Right ventricle myocardium superior (tissue), 1 donor: ENCODE measurements around the gene E2F7. TPM values are rescaled to one million over a fixed set of nuclear protein-coding genes. Genes with fewer than 3 reads are reported as not detected.

Experiments used
- ATAC-seq: fragments of 200-7000 bp; cut with Tn5 transposase; one replicate; pipeline ENCODE4 v1.9.1; 2020; ENCODE audit warnings: mild to moderate bottlenecking; ENCODE audit not compliant: poor library complexity
- DNase-seq: peaks from one replicate; pipeline ENCODE4 v3.0.0-alpha.2; 2020
- intact Hi-C: fragments of 100-400 bp; cut with DNase I; formaldehyde crosslinking; loops from one replicate; pipeline ENCODE4 v1.11.2; 2022
- total RNA-seq: library from RNA; stranded (reverse); fragmentation: NEBNext Ultra II Directional; extraction: Animal tissue kit (Norgen Biotek cat#: 25700); gene quantifications from one replicate; pipeline ENCODE4 v1.2.1, GENCODE V29; 2021
- donor health status: DM: no; HTN: yes; CAD: no; lungs with severe emphysema.

The E2F7 gene
- total RNA-seq, 1 donor from 2014 or later: 0.08 TPM

DNA sequence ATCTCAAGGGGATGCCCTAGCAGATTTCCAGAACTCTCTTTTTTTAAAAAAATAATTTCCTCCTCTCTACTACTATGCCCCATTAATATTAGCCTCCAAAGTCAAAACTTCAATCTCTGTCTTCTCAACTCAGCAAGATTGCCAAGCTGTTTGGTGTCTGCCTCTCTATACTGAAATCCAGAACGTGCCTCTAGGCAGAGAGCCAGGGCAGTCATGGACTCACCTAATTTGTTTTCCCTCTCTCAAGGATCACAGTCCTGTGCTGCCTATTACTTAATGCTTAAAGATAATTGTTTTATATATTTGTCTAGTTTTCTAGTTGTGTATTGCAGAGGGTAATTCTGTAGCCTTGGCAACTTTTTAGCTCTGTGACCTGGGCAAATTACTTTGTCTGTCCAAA lies 74.7 kb downstream of the E2F7 start:
- ATAC-seq (no peak), DNase-seq (no peak)
- intact Hi-C loops: no loop called here

DNA sequence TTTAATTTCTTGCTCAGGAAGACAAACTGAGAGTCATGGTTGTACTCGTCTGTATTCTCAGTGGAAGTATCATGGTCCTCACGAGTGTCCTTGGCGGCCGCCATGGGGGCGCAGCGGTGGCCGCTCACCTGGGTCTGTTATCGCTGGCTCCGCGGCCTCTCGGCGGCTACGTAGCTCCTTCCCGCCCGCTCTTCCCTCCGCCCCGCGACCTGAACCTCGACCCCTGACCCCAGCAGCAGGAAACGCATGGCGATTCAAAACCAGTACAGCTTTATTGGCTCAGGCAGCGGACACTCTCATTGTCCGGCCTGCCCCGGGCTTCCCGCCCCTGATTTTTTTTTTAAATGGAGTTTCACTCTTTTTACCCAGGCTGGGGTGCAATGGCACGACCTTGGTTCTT lies 80.8 kb downstream of the E2F7 start:
- ATAC-seq (no peak), DNase-seq (no peak)
- intact Hi-C loops: no loop called here

DNA sequence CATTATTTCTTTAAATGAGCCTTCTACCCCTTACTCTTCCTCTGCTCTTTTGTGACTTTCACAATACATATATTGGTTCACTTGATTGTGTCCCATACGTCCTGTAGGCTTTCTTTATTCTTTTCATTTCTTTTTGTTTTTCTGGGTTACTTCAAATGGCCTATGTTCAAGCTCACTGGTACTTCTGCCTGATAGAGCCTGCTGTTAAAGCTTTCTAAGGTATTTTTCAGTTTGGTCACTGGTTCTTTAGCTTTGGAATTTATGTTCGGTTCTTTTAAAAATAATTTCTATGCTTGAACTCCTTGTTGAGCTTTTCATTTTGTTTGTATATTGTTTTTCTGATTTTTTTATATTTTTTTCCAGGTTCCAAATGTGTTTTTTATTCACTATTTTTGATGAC lies 81.9 kb downstream of the E2F7 start:
- no peak for ATAC-seq
- intact Hi-C loops: no loop called here

DNA sequence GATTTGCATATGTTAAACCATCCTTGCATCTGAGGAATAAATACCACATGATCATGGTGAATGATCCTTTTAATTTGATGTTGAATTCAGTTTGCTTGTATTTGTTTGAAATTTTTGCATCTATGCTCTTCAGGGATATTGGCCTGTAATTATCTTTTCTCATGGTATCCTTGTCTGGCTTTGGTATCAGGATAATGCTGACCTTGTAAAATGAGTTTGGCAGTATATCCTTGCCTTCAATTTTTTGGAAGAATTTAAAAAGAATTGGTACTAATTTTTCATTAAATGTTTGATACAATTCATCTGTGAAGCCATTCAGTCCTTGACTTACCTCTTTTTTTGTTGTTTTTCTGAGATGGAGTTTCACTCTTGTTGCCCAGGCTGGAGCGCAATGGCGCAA lies 85.2 kb downstream of the E2F7 start:
- no peak for ATAC-seq
- intact Hi-C loops: no loop called here
- DNase-seq: no peak

More for the DNA sequence above, 81.9 kb downstream of the E2F7 start:
- no peak for DNase-seq

DNA sequence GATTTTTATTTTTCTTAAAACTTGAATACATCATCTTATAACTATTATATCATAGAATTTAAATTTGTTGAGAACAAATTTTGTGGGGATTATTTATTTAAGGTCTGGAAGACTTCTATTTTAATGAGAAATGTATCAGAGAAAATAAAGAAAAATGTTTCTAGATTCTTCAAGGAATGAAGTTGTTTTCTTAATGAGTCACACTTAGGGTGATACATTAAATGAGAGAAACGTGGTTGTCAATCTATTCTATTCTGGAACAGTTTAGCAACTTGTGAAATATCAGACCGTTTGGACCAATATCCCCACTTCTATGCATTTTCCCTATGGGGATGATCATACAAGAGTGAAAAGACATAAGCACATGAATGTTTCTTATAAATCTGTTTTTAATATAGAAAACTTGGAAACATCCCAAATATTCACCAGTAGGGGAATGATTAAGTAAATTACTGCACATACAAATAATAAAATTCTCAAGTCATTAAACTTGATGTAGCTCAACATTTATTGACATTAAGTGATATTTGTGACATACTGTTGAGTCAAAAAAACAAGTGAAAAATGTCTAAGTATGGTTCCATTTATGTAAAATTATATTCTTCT lies 88.5 kb downstream of the E2F7 start:
- intact Hi-C loops: no loop called here
- DNase-seq: no peak
- ATAC-seq: no peak

Other genes with a start within 250 kb of the E2F7 start
- gene CSRP2, start 186.6 kb downstream of the E2F7 start, total RNA-seq: 40.9 TPM